ENCODE data around the gene MATN1. TPM values are rescaled to one million over a fixed set of nuclear protein-coding genes. Genes with fewer than 3 reads are reported as not detected.

Gene MATN1
- total RNA-seq, 1 experiment from 2014 or later: 0.76 TPM

DNA sequence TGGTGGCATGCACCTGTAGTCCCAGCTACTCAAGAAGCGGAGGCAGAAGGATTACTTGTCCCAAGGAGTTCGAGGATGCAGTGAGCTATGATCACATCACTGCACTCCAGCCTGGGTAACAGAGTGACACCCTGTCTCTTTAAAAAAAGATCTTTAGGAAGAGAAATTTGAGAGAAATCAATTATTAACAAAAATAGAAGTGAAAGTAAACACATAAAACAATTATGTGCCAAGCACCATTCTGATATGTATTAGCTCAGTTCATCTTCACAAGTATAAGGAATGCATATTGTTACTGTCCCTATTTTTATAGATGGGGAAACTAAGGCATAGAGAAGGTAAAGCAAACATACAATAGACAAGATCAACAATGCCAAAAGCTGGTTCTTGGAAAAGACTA is 48.1 kb downstream of the MATN1 start:
- no peaks in the 10 kb centered on the region for H3K27me3 ChIP-seq (ENCODE audit: control insufficient read depth, insufficient read depth, low read length)

DNA sequence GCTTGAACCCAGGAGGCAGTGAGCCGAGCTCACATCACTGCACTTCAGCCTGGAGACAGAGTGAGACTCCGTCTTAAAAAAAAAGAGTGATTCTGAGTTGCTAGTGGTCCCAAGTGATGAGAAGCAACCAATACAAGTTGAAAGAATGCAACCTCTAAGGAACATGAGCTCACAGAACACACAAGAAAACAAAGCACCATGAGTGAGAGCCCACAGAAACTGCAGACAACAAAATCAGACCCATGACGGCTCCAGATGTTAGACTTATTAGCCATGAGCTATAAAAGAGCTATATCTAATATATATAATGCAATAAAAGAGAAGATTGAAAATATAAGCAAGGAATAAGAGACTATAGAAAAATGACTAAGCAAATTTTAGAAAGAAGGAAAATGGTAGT is 50.0 kb downstream of the MATN1 start:
- no peaks in the 10 kb centered on the region for H3K36me3 ChIP-seq (replicated peaks; ENCODE audit: control insufficient read depth, insufficient read depth, low read length)

More for the DNA sequence above, 48.1 kb downstream of the MATN1 start:
- H3K36me3 ChIP-seq (replicated peaks; ENCODE audit: control insufficient read depth, insufficient read depth, low read length): no peaks in the 10 kb centered on the region
- DNase-seq: no peak
- no peak overlapping the region for H3K4me3 ChIP-seq (ENCODE audit: insufficient read depth, low read depth, low read length)

DNA sequence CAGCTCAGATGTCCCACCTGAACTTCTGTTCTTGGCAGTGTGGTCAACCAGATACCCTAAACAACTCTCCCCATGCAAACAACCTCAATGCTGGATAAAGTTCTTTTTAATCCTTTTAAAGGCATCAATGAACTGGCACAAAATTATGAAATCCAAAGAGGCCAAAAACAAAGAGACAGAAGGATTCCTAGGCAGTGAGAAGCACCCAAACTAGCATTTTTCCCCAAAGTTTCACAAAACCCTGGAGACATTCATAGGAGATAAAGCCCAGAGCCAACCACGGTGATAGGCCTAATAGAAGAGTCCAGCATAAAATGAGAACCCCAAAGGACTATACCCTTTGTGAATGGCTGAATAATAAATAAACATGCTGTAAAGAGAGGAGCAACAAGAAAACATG is 50.7 kb downstream of the MATN1 start:
- no peak overlapping the region for H3K4me3 ChIP-seq (ENCODE audit: insufficient read depth, low read depth, low read length)

More for the DNA sequence above, 50.0 kb downstream of the MATN1 start:
- Histone ChIP-seq H3K4me3 (ENCODE audit: insufficient read depth, low read depth, low read length) (no peak overlapping the region), H3K27me3 (ENCODE audit: control insufficient read depth, insufficient read depth, low read length) (no peaks in the 10 kb centered on the region)
- DNase-seq: no peak

DNA sequence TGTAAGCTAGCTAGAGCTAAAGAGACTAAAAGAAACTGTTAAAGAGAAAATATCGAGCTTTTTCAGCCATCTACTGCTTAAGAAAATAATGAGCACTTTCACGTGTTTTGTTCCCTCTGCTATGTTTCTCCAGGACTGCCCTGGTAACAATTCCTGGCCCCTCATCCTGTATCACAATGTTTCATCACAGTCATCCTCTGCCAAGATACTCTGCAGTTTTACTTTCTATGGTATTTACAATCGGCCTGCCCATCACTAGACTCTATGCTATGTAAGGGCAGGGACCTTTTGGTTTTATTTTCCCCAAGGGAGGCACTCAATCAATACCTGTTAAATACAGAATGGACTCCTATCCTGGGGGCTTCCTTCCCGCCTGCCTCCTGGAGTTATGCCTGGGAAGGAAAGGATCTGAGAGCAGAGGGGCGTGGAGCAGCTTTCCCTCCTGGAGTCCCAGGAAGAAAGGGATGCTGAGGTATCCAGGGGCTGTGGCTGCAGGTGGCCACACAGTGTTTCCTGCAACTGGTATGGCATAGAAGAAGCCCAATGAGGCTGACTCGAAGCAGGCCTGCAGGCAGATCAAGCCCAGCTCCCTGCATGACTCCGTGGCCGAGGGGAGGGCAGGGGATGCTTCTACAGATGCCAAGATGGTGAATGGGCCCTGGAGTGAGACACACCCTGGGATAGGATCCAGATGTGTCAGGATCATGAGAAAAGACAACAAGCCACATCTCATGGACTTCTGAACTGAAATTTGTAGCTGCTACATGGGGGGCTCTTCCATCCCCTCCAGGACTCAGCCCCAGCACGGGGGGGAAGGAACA is 52.9 kb downstream of the MATN1 start:
- Histone ChIP-seq H3K27me3 (ENCODE audit: control insufficient read depth, insufficient read depth, low read length) (no peaks in the 10 kb centered on the region), H3K36me3 (replicated peaks; ENCODE audit: control insufficient read depth, insufficient read depth, low read length) (no peaks in the 10 kb centered on the region), H3K4me3 (ENCODE audit: insufficient read depth, low read depth, low read length) (no peak overlapping the region)
- no peak for DNase-seq

More for the DNA sequence above, 50.7 kb downstream of the MATN1 start:
- H3K36me3 ChIP-seq (replicated peaks; ENCODE audit: control insufficient read depth, insufficient read depth, low read length): no peaks in the 10 kb centered on the region
- H3K27me3 ChIP-seq (ENCODE audit: control insufficient read depth, insufficient read depth, low read length): no peaks in the 10 kb centered on the region
- no peak for DNase-seq

DNA sequence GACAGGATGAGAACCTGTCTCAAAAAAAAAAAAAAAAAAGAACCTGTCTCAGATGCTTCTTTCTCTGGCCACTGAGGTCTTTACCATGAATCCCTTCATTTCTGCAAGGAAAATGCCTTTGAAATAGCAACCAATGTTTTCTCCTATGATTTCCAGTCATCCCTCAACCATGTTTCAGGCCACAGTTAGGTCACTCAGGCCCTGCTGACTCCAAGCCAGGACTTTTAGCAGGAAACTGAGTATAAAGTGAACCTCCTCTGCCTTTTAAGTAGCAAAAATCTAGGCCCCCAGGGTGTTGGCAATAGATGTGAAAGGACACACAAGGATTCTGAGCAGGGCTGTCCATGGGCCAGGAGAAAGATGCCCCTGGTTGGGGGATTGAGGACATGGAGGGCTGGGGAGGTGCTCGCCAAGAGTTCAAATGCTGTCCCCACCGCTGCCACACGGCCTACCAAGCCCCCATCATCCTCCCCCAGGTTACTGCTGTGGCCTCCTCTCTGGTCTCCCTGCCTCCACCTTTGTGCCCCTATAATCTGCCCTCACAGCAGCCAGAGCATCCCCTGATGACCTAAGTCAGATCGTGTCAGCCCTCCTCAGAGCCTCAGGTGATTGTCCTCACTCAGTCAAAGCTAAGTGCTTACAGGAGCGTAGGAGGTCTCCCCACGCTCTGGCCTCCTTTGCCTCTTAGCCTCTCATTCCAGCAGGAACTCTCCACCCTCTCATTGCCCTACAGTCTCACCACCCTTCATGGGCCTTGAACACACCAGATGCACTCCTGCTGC is 54.6 kb downstream of the MATN1 start:
- Histone ChIP-seq H3K36me3 (replicated peaks; ENCODE audit: control insufficient read depth, insufficient read depth, low read length) (no peaks in the 10 kb centered on the region), H3K27me3 (ENCODE audit: control insufficient read depth, insufficient read depth, low read length) (no peaks in the 10 kb centered on the region), H3K4me3 (ENCODE audit: insufficient read depth, low read depth, low read length) (no peak overlapping the region)
- DNase-seq: no peak

DNA sequence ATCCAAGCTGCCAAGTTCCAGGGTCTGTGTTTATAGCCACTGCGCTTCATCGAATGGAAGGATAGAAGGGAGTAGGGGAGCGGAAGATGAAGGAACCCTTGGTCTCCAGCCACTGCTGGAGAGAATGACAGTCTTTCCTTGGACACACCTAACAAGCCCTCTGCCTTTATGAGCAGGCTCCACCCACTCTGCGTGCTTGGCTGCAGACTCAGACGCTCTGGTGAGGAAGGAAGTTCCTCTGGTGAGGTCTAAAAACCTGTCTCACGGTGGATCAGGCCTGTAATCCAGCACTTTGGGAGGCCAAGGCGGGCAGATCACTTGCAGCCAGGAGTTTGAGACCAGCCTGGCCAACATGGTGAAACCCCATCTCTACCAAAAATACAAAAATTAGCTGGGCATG is 55.4 kb downstream of the MATN1 start:
- Histone ChIP-seq H3K36me3 (replicated peaks; ENCODE audit: control insufficient read depth, insufficient read depth, low read length) (no peaks in the 10 kb centered on the region), H3K4me3 (ENCODE audit: insufficient read depth, low read depth, low read length) (no peak overlapping the region), H3K27me3 (ENCODE audit: control insufficient read depth, insufficient read depth, low read length) (no peaks in the 10 kb centered on the region)
- no peak for DNase-seq

DNA sequence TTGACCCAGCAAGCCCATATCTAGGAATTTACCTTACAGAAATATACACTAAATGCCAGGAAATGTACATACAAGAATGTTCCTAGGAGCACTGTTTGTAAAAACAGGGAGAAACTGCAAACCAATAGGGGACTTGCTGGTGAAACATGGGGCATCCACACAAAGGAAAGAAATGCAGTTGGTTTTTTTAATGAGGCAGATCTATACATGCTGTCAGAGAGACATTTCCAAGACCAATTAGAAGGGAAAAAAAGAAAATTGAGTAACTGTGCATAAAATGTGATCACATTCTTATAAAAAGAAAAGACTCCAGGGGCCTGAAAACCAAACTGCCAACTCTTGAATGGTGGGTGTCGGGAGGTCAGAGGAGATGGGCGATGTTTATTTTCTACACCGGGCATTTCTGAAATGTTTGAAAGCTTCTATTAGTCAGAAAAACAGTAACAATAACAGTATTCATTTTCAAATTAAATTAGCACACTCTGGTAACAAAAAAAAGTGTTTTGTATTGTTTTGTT is 56.6 kb downstream of the MATN1 start:
- H3K36me3 ChIP-seq (replicated peaks; ENCODE audit: control insufficient read depth, insufficient read depth, low read length): no peaks in the 10 kb centered on the region
- no peak for DNase-seq
- no peaks in the 10 kb centered on the region for H3K27me3 ChIP-seq (ENCODE audit: control insufficient read depth, insufficient read depth, low read length)
- H3K4me3 ChIP-seq (ENCODE audit: insufficient read depth, low read depth, low read length): no peak overlapping the region

DNA sequence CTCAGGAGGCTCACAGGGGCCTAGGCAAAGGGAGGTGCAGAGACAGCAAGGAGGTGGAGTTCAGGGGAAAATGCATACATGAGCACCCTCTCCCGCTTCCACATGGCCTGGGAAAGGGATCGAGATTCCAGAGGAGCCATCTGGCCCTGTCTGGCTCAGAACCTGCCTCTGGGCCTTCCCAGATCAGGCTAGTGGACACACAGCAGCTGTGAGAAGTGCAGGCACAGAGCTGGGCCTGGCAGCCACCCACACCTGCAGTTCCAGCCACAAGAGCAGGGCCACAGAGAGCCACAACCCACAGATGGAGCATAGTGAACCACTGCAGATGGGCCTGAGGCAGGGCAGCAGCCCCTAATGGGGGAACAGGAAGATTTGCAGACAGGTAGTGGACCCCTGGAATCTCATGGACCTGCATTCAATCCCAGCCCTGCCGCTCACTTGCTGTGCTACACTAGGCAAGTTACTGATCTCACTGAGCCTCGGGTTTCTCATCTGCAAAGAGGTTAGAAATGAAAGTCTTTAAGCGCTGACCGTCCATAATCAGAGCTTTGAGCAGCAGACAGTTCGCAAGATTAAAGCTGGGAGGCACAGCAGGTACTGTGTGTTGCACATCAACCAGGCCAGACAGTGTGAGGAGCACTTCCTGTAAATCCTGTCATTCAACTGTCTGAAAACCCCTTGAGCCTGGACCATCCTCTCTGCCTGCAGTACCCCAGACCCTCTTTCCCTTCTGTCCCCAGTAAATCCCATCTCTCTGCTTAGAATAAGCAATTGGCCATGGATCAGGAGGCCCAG is 58.0 kb downstream of the MATN1 start:
- Histone ChIP-seq H3K36me3 (replicated peaks; ENCODE audit: control insufficient read depth, insufficient read depth, low read length) (no peaks in the 10 kb centered on the region), H3K4me3 (ENCODE audit: insufficient read depth, low read depth, low read length) (no peak overlapping the region), H3K27me3 (ENCODE audit: control insufficient read depth, insufficient read depth, low read length) (no peaks in the 10 kb centered on the region)
- no peak for DNase-seq

DNA sequence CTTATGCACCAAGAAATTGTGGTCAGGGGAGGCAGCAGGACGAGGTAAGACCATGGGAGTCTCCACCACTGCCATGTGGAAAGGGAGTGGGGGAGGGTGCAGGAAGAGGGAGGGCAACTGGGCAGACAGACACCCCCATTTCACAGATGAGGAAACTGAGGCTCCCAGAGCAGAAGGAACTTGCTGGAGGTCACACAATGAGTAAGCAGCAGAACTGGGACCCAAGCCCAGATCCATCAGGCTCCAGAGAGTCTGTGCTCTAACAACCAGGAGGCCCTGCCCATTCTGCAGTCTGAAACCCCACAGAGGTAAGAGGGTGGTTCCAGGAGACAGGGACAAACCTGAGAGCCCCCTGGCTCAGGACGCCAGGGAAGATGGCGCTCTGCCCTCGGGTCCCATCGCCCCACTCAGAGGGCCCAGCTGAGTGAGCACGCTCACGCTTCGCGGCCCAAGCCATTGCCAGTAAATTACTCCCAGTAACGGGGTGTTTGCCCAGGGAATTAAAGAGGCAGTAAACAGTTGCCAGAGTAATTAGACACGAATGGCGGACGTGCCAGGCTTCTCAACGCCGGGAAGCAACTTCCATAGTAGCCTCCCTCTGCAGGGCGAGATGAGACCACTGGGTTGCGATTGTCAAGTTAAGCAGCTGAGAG is 59.2 kb downstream of the MATN1 start:
- no peaks in the 10 kb centered on the region for H3K27me3 ChIP-seq (ENCODE audit: control insufficient read depth, insufficient read depth, low read length)
- no peak for DNase-seq
- no peak overlapping the region for H3K4me3 ChIP-seq (ENCODE audit: insufficient read depth, low read depth, low read length)
- no peaks in the 10 kb centered on the region for H3K36me3 ChIP-seq (replicated peaks; ENCODE audit: control insufficient read depth, insufficient read depth, low read length)

DNA sequence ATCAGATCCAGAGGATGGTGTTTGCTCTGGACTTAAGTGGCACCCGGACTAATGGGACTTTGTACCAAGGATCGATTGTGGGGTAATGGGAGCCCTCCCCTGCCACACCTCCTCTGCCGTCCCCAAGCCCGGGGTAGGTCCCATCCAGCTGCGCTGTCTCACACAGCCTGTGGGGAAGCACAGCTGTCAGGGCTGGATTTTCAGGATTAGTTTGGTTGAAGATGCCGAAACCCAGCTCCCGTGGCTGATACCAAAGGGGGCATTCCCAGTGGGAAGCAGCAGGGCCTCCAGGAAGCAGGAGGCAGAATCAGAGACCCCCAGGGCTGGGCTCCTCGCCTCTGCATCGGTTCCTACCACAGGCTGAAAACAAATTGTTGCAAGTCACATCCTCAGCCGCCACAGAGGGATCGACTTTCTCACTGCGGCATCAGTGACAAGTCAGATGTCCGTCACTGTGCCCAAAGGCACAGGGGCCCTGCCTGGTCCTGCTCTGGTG is 59.7 kb downstream of the MATN1 start:
- no peak overlapping the region for H3K4me3 ChIP-seq (ENCODE audit: insufficient read depth, low read depth, low read length)
- DNase-seq: no peak
- no peaks in the 10 kb centered on the region for H3K27me3 ChIP-seq (ENCODE audit: control insufficient read depth, insufficient read depth, low read length)
- H3K36me3 ChIP-seq (replicated peaks; ENCODE audit: control insufficient read depth, insufficient read depth, low read length): no peaks in the 10 kb centered on the region

DNA sequence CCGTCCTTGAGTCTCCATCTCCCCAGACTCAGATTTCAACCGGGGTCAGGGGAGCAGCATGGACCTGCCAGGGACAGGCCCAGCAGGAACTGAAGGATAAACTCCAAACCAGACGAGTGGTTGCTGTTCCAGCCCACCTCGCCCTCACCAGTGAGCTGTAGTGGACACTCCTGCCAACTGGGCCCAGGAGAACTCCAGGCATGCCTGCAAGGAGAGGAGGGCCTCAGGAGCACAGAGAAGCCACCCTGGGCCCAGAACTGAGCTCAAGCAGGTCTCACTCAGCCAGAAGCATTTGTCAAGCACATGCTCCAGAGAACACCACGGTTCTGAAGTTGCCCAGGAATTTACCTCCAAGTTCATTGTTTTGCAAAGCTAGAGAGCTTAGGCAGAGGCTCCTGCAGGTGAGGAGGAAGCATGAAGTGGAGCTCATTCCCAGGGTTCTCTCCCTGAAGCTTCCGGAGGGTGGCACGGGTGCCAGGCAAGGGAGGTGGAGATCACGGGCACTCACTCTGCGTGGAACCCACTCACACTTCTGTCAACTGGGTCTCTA is 61.0 kb downstream of the MATN1 start:
- peak; percentile 51 for DNase-seq

DNA sequence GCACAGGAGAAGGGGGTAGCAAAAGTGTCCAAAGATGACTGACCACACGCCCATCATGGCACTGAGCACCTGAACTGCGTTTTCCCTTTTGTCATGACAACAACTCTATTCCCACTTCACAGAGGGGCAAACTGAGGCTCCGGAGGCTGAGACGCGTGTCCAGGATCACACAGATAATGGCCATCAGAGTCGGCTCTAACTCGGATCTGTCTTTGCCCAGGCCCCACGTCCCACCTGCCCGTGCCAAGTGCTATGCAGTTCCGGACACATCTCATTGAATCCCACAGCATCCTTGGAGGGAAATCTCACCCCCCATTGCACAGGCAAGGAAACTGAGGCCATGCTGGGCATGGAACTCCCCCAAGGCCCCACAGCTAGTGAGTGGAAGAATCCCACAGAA is 62.1 kb downstream of the MATN1 start:
- DNase-seq: no peak
- Histone ChIP-seq H3K36me3 (replicated peaks; ENCODE audit: control insufficient read depth, insufficient read depth, low read length) (no peaks in the 10 kb centered on the region), H3K4me3 (ENCODE audit: insufficient read depth, low read depth, low read length) (no peak overlapping the region), H3K27me3 (ENCODE audit: control insufficient read depth, insufficient read depth, low read length) (no peaks in the 10 kb centered on the region)

More for the DNA sequence above, 61.0 kb downstream of the MATN1 start:
- Histone ChIP-seq H3K36me3 (replicated peaks; ENCODE audit: control insufficient read depth, insufficient read depth, low read length) (no peaks in the 10 kb centered on the region), H3K4me3 (ENCODE audit: insufficient read depth, low read depth, low read length) (no peak overlapping the region), H3K27me3 (ENCODE audit: control insufficient read depth, insufficient read depth, low read length) (no peaks in the 10 kb centered on the region)
